OCI-LY7 (cell line): Measurements from ENCODE around the gene SH3RF3. TPM values are rescaled to one million over a fixed set of nuclear protein-coding genes. Genes with fewer than 3 reads are reported as not detected.

ENCODE experiments used
- BruUV-seq: library from RNA; stranded (reverse); fragments of 400-500 nt; replicated peaks from 2 replicates; lab custom pipeline; 2021; lab: Mats Ljungman, UMichigan
- CTCF ChIA-PET: fragments of 300-600 bp; sonication (Branson Sonifier 250); formaldehyde crosslinking; loops from one replicate; lab custom pipeline; 2022; ENCODE audit warnings: antibody characterized with exemption; ENCODE audit not compliant: unreplicated experiment; lab: Charles Lee
- POLR2A ChIA-PET: fragments of 300-600 bp; sonication (Branson Sonifier 250); formaldehyde crosslinking; loops from one replicate; lab custom pipeline; 2022; ENCODE audit warnings: antibody characterized with exemption; lab: Charles Lee
- DNase-seq: peaks from one replicate; pipeline ENCODE4 v3.0.0-alpha.2; 2015; ENCODE audit warnings: low spot score
- H2AFZ ChIP-seq: fragments of 200-600 bp; sonication (generic), shearing (Covaris generic); 2 replicates; pipeline ENCODE4 v1.6.1; 2014; ENCODE audit warnings: mild to moderate bottlenecking, antibody characterized with exemption, low read length, moderate library complexity
- H3K27ac ChIP-seq: fragments of 200-600 bp; sonication (generic); 2 replicates; pipeline ENCODE4 v1.5.1; 2014; ENCODE audit warnings: mixed run types, low read depth, mild to moderate bottlenecking, moderate library complexity, low read length, inconsistent platforms; ENCODE audit not compliant: poor library complexity, severe bottlenecking
- H3K36me3 ChIP-seq: fragments of 200-600 bp; sonication (generic); 2 replicates; pipeline ENCODE4 v1.6.1; 2014; ENCODE audit warnings: mild to moderate bottlenecking, antibody characterized with exemption, low read length, moderate library complexity, mixed read lengths; ENCODE audit not compliant: insufficient read depth
- H3K4me1 ChIP-seq: fragments of 200-600 bp; sonication (generic); 2 replicates; pipeline ENCODE4 v1.5.1; 2014; ENCODE audit warnings: mild to moderate bottlenecking, low read length; ENCODE audit not compliant: insufficient read depth, poor library complexity, severe bottlenecking
- H3K4me2 ChIP-seq: fragments of 200-600 bp; sonication (generic); 2 replicates; pipeline ENCODE4 v1.6.1; 2014; ENCODE audit warnings: mild to moderate bottlenecking, low read length
- H3K4me3 ChIP-seq: fragments of 200-600 bp; sonication (generic); 2 replicates; pipeline ENCODE4 v1.5.1; 2014; ENCODE audit warnings: mild to moderate bottlenecking, low read depth, low read length; ENCODE audit not compliant: poor library complexity, severe bottlenecking
- H3K79me2 ChIP-seq: fragments of 200-600 bp; sonication (generic); 2 replicates; pipeline ENCODE4 v1.6.1; 2016; ENCODE audit warnings: low read depth, mild to moderate bottlenecking, low read length, moderate library complexity, mixed read lengths; ENCODE audit not compliant: insufficient read depth
- H3K9me2 ChIP-seq: fragments of 200-600 bp; sonication (generic); 2 replicates; pipeline ENCODE4 v1.6.1; 2016; ENCODE audit warnings: mild to moderate bottlenecking, low read length, mixed read lengths; ENCODE audit not compliant: insufficient read depth
- H3K9me3 ChIP-seq: fragments of 200-600 bp; sonication (generic); 2 replicates; pipeline ENCODE4 v1.6.1; 2014; ENCODE audit warnings: mild to moderate bottlenecking, mixed run types, low read length, mixed read lengths
- H4K20me1 ChIP-seq: fragments of 200-600 bp; sonication (generic); 2 replicates; pipeline ENCODE4 v1.6.1; 2014; ENCODE audit warnings: mild to moderate bottlenecking, antibody characterized with exemption, low read length, moderate library complexity, mixed read lengths; ENCODE audit not compliant: insufficient read depth
- CTCF ChIP-seq: fragments of 200-600 bp; sonication (generic); conservative IDR thresholded peaks from 2 replicates; pipeline ENCODE4 v1.5.1; 2014; ENCODE audit warnings: mild to moderate bottlenecking, antibody characterized with exemption, low read length, moderate library complexity, mixed read lengths
- EZH2phosphoT487 ChIP-seq: fragments of 200-600 bp; sonication (generic); IDR thresholded peaks from 2 replicates; pipeline ENCODE4 v1.6.1; 2018; ENCODE audit warnings: low read depth, borderline replicate concordance, mild to moderate bottlenecking, mixed run types, antibody characterized with exemption, low read length, moderate library complexity, mixed read lengths
- intact Hi-C: fragments of 100-400 bp; cut with micrococcal nuclease; formaldehyde crosslinking; loops from one replicate; pipeline ENCODE4 v1.10.0; 2022; ENCODE audit not compliant: unreplicated experiment
- total RNA-seq, 2 experiments: library from RNA; depleted of rRNA in 1 of 2; stranded (reverse); fragments of >200 nt in 1 of 2; shearing (Covaris generic) in 1 of 2; gene quantifications; 2 replicates each; pipeline ENCODE4 v1.2.3, GENCODE V29; 2014 to 2022

Gene SH3RF3
- total RNA-seq, 2 experiments from 2014 or later = not detected

DNA sequence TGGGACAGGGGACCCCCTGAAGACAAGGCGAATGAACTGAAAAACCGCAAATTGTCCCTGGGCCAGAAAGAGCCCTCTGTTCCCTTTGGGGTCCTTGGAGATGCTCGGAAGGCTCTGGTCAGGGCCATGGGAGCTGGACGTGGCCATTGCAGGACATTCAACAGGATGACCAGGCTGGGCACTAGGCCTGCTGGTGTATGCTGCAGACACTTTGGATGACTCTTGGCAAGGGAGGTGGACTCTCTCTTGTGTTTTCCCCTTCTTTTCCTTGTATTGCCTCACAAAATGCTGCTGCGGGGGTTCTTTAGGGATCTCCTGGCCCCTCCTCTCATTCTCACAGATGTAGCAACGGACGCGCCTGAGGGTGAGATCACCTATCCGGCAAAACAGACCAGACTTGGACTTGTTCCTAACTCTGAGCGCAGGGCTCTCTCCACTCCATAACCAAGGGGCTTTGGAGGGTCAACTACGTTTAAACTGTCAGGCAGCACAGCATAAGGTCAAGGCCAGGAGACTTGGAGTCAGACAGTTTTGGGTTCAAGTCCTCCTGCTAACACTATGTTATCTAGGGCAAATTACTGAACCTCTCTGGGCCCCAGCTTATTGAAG, 41.8 kb upstream of the SH3RF3 start:
- DNase-seq = no peak
- no peak overlapping the region for H2AFZ ChIP-seq
- H3K9me3 ChIP-seq = no peaks in the 10 kb centered on the region
- no peak for TF ChIP-seq CTCF
- no peak for TF ChIP-seq EZH2phosphoT487
- H4K20me1 ChIP-seq = no peaks in the 10 kb centered on the region
- CTCF ChIA-PET = no interaction called here
- POLR2A ChIA-PET = interaction anchor here (0.5 kb wide), 1 partner anchor 86 kb away, joined by 3 read pairs; no protein-coding TSS in a partner anchor
- BruUV-seq = no TSS peak
- intact Hi-C loops = no loop called here
- no peaks in the 10 kb centered on the region for H3K9me2 ChIP-seq
- H3K27ac ChIP-seq = no peak overlapping the region
- no peaks in the 10 kb centered on the region for H3K79me2 ChIP-seq
- H3K36me3 ChIP-seq = no peaks in the 10 kb centered on the region
- no peak overlapping the region for H3K4me3 ChIP-seq
- no peak overlapping the region for H3K4me2 ChIP-seq
- H3K4me1 ChIP-seq = no peaks in the 10 kb centered on the region

GRCh38 chr2:109089602-109090300, 39.3 kb upstream of the SH3RF3 start:
- H3K9me2 ChIP-seq = no peaks in the 10 kb centered on the region
- no TSS peak for BruUV-seq
- no peaks in the 10 kb centered on the region for H3K79me2 ChIP-seq
- H3K4me3 ChIP-seq = no peak overlapping the region
- ChIA-PET POLR2A (interaction anchor here (1.1 kb wide), 1 partner anchor 121 kb away, joined by 3 read pairs; no protein-coding TSS in a partner anchor), CTCF (no interaction called here)
- DNase-seq = no peak
- H3K4me2 ChIP-seq = no peak overlapping the region
- no peak overlapping the region for H3K27ac ChIP-seq
- intact Hi-C loops = no loop called here
- no peak overlapping the region for H2AFZ ChIP-seq
- H3K36me3 ChIP-seq = no peaks in the 10 kb centered on the region
- H3K4me1 ChIP-seq = no peaks in the 10 kb centered on the region
- TF ChIP-seq CTCF = no peak
- TF ChIP-seq EZH2phosphoT487 = no peak
- H3K9me3 ChIP-seq = no peaks in the 10 kb centered on the region
- H4K20me1 ChIP-seq = no peaks in the 10 kb centered on the region

DNA sequence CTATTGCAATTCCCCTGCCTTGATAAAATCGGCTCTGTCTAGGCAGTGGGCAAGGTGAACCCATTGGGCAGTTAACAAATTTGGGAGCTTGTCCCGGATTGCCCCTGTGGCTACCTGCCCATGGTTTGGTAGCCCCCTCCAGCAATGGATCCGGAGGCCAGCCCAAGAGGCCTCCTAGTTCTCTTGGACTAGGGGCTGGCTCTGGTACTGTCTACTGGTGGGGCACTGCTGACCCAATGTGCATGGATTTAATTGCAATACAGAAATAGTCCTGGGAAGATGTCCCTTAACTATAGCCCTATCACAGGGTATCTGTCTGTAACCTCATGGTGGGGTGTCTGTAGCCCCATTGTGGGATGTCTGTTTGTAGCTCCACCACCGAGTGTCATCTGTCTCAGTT, 37.5 kb upstream of the SH3RF3 start:
- H2AFZ ChIP-seq = no peak overlapping the region
- POLR2A ChIA-PET = interaction anchor here (1.0 kb wide), 1 partner anchor 12 kb away, joined by 3 read pairs; no protein-coding TSS in a partner anchor
- H3K4me2 ChIP-seq = no peak overlapping the region
- DNase-seq = no peak
- no peaks in the 10 kb centered on the region for H3K9me2 ChIP-seq
- H3K27ac ChIP-seq = no peak overlapping the region
- no peaks in the 10 kb centered on the region for H3K79me2 ChIP-seq
- TF ChIP-seq EZH2phosphoT487 (no peak), CTCF (no peak)
- H4K20me1 ChIP-seq = no peaks in the 10 kb centered on the region
- CTCF ChIA-PET = no interaction called here
- BruUV-seq = no TSS peak
- intact Hi-C loops = no loop called here
- H3K36me3 ChIP-seq = no peaks in the 10 kb centered on the region
- H3K9me3 ChIP-seq = no peaks in the 10 kb centered on the region
- no peaks in the 10 kb centered on the region for H3K4me1 ChIP-seq
- H3K4me3 ChIP-seq = no peak overlapping the region
